IMR-90 (cell line): ENCODE measurements around the gene CIITA. TPM values are rescaled to one million over a fixed set of nuclear protein-coding genes. Genes with fewer than 3 reads are reported as not detected.

Experiments
- ATAC-seq: fragments of 200-7000 bp; cut with Tn5 transposase; 2 replicates; pipeline ENCODE4 v1.9.1; 2020; ENCODE audit warnings: low read depth, mild to moderate bottlenecking, moderate library complexity
- BruUV-seq: library from RNA; stranded (reverse); fragments of 400-500 nt; replicated peaks from 2 replicates; lab custom pipeline; 2021; lab: Mats Ljungman, UMichigan
- CTCF ChIA-PET: fragments of 300-600 bp; formaldehyde crosslinking; extraction: SDS; loops from one replicate; lab custom pipeline; 2021; ENCODE audit warnings: antibody characterized with exemption; lab: Yijun Ruan, JAX
- POLR2A ChIA-PET: fragments of 300-600 bp; sonication (Branson Sonifier 250); formaldehyde crosslinking; loops from one replicate; lab custom pipeline; 2022; ENCODE audit warnings: antibody characterized with exemption; ENCODE audit not compliant: unreplicated experiment; lab: Charles Lee
- DNase-seq: peaks from one replicate; pipeline ENCODE4 v3.0.0; 2013
- H2AFZ ChIP-seq: replicated peaks from 2 replicates; pipeline ENCODE3; 2013; ENCODE audit warnings: low read length, mild to moderate bottlenecking; ENCODE audit not compliant: poor library complexity
- H2AK5ac ChIP-seq: 2 replicates; pipeline ENCODE4 v1.6.1; 2013; ENCODE audit warnings: low read depth, low read length, inconsistent platforms
- H2AK9ac ChIP-seq: replicated peaks from 2 replicates; pipeline ENCODE3; 2013; ENCODE audit warnings: mild to moderate bottlenecking, low read depth, low read length, moderate library complexity; ENCODE audit not compliant: poor library complexity
- H2BK120ac ChIP-seq: 2 replicates; pipeline ENCODE4 v1.6.1; 2013; ENCODE audit warnings: low read depth, low read length, inconsistent platforms
- H2BK15ac ChIP-seq: 3 replicates; pipeline ENCODE4 v1.6.1; 2013; ENCODE audit warnings: low read depth, low read length, inconsistent platforms
- H2BK20ac ChIP-seq: 2 replicates; pipeline ENCODE4 v1.6.1; 2013; ENCODE audit warnings: low read depth, mild to moderate bottlenecking, inconsistent platforms, low read length, moderate library complexity
- H2BK5ac ChIP-seq: 2 replicates; pipeline ENCODE4 v1.6.1; 2013; ENCODE audit warnings: mild to moderate bottlenecking, low read depth, low read length, inconsistent platforms; ENCODE audit not compliant: poor library complexity, severe bottlenecking
- H3K14ac ChIP-seq: replicated peaks from 2 replicates; pipeline ENCODE4 v1.6.1; 2013; ENCODE audit warnings: low read depth, low read length, inconsistent platforms
- H3K18ac ChIP-seq: 2 replicates; pipeline ENCODE4 v1.6.1; 2013; ENCODE audit warnings: low read depth, low read length, control low read depth
- H3K23ac ChIP-seq: 2 replicates; pipeline ENCODE4 v1.6.1; 2013; ENCODE audit warnings: low read depth, low read length, inconsistent platforms
- H3K27ac ChIP-seq: 2 replicates; pipeline ENCODE4 v1.5.1; 2013; ENCODE audit warnings: mild to moderate bottlenecking, control low read depth, low read length; ENCODE audit not compliant: insufficient read depth
- H3K27me3 ChIP-seq: 2 replicates; pipeline ENCODE4 v1.6.1; 2013; ENCODE audit warnings: low read length; ENCODE audit not compliant: control insufficient read depth, insufficient read depth
- H3K36me3 ChIP-seq: 2 replicates; pipeline ENCODE4 v1.6.1; 2013; ENCODE audit warnings: low read length, mixed read lengths; ENCODE audit not compliant: control insufficient read depth, insufficient read depth
- H3K4ac ChIP-seq: 2 replicates; pipeline ENCODE4 v1.6.1; 2013; ENCODE audit warnings: low read depth, low read length, inconsistent platforms
- H3K4me1 ChIP-seq: 2 replicates; pipeline ENCODE4 v1.6.1; 2013; ENCODE audit warnings: low read length, mixed read lengths; ENCODE audit not compliant: control insufficient read depth, insufficient read depth
- H3K4me2 ChIP-seq: 2 replicates; pipeline ENCODE4 v1.6.1; 2013; ENCODE audit warnings: low read depth, mild to moderate bottlenecking, control low read depth, low read length, moderate library complexity
- H3K4me3 ChIP-seq: 2 replicates; pipeline ENCODE4 v1.5.1; 2013; ENCODE audit warnings: low read depth, mild to moderate bottlenecking, control low read depth, low read length, moderate library complexity; ENCODE audit not compliant: insufficient read depth
- H3K56ac ChIP-seq: 2 replicates; pipeline ENCODE4 v1.6.1; 2013; ENCODE audit warnings: low read length, inconsistent platforms; ENCODE audit not compliant: insufficient read depth; ENCODE audit errors: extremely low read depth
- H3K79me1 ChIP-seq, 2 experiments: 2 replicates each; pipeline ENCODE4 v1.6.1; 2013; ENCODE audit warnings: low read length in 2 of 2, inconsistent platforms in 1 of 2, low read depth in 1 of 2
- H3K9ac ChIP-seq: 2 replicates; pipeline ENCODE4 v1.6.1; 2013; ENCODE audit warnings: low read depth, low read length, control low read depth
- H3K9me1 ChIP-seq: 2 replicates; pipeline ENCODE4 v1.6.1; 2013; ENCODE audit warnings: low read length, inconsistent platforms; ENCODE audit not compliant: insufficient read depth
- H3K9me3 ChIP-seq: 2 replicates; pipeline ENCODE4 v1.6.1; 2013; ENCODE audit warnings: low read length; ENCODE audit not compliant: control insufficient read depth, insufficient read depth
- H4K20me1 ChIP-seq: 2 replicates; pipeline ENCODE4 v1.6.1; 2013; ENCODE audit warnings: low read length, inconsistent platforms; ENCODE audit not compliant: insufficient read depth
- H4K5ac ChIP-seq: 2 replicates; pipeline ENCODE4 v1.6.1; 2013; ENCODE audit warnings: mild to moderate bottlenecking, low read depth, low read length, control low read depth
- H4K8ac ChIP-seq, 2 experiments: 2 replicates each; pipeline ENCODE4 v1.6.1; 2013; ENCODE audit warnings: low read depth in 2 of 2, low read length in 2 of 2, control low read depth in 1 of 2, inconsistent platforms in 1 of 2
- H4K91ac ChIP-seq: 2 replicates; pipeline ENCODE4 v1.6.1; 2013; ENCODE audit warnings: low read depth, low read length, inconsistent platforms; ENCODE audit not compliant: insufficient read depth
- BHLHE40 ChIP-seq: fragments of 150-350 bp; IDR thresholded peaks from 2 replicates; pipeline ENCODE4 v1.6.1; 2016; ENCODE audit warnings: mild to moderate bottlenecking, low read depth, low read length
- CEBPB ChIP-seq: IDR thresholded peaks from 2 replicates; pipeline ENCODE4 v1.6.1; 2012; ENCODE audit warnings: low read depth, low read length, improper control_type of control experiment
- CHD1 ChIP-seq: IDR thresholded peaks from 2 replicates; pipeline ENCODE4 v1.6.1; 2012; ENCODE audit warnings: low read depth, low read length, improper control_type of control experiment
- ELK1 ChIP-seq: fragments of 150-350 bp; IDR thresholded peaks from 2 replicates; pipeline ENCODE4 v1.6.1; 2016; ENCODE audit warnings: low read depth, mild to moderate bottlenecking, low read length, moderate library complexity, borderline replicate concordance
- MAFK ChIP-seq: IDR thresholded peaks from 2 replicates; pipeline ENCODE4 v1.6.1; 2012; ENCODE audit warnings: low read depth, low read length, improper control_type of control experiment
- NFE2L2 ChIP-seq: fragments of 150-350 bp; IDR thresholded peaks from 2 replicates; pipeline ENCODE4 v1.6.1; 2016; ENCODE audit warnings: low read depth, mild to moderate bottlenecking, low read length
- SMC3 ChIP-seq: fragments of 150-350 bp; IDR thresholded peaks from 2 replicates; pipeline ENCODE4 v1.6.1; 2016; ENCODE audit warnings: low read depth, mild to moderate bottlenecking, antibody characterized with exemption, low read length, moderate library complexity
- USF2 ChIP-seq: fragments of 150-350 bp; IDR thresholded peaks from 2 replicates; pipeline ENCODE4 v1.6.1; 2017; ENCODE audit warnings: mild to moderate bottlenecking, antibody characterized with exemption, low read length, low read depth
- WGBS, 2 experiments: methylation state at CpG; one replicate each; pipeline versions ENCODE4 v1.1.5 to v1.1.7; 2013; ENCODE audit warnings: missing lambda C conversion rate in 2 of 2; ENCODE audit not compliant: insufficient read length in 1 of 2; ENCODE audit errors: extremely low coverage in 2 of 2; 5-methylcytosine and 5-hydroxymethylcytosine counted together
- dilution Hi-C: fragments of 300-500 bp; cut with HindIII; formaldehyde crosslinking; loops from one replicate; pipeline ENCODE4 v1.14.3; 2018; ENCODE audit warnings: low sequenced_read_pairs; ENCODE audit not compliant: unreplicated experiment
- in situ Hi-C: fragments of 300-500 bp; cut with MboI; formaldehyde crosslinking; loops from 3 replicates; pipeline ENCODE4 v1.14.3; 2019; ENCODE audit warnings: low sequenced_read_pairs, inconsistent platforms, mixed read lengths
- intact Hi-C: fragments of 100-400 bp; cut with micrococcal nuclease; formaldehyde crosslinking; loops from 2 replicates; pipeline ENCODE4 v1.10.0; 2022
- polyA plus RNA-seq, 3 experiments: library from polyadenylated mRNA; depleted of rRNA; stranded (reverse); fragments of >200 nt; gene quantifications; 2 replicates each; pipeline ENCODE4 v1.2.3, GENCODE V29; 2012; ENCODE audit warnings: low replicate concordance in 1 of 3
- total RNA-seq: library from RNA; depleted of rRNA; stranded (reverse); fragments of >200 nt; gene quantifications from 2 replicates; pipeline ENCODE4 v1.2.3, GENCODE V29; 2012

CIITA gene
- total and polyA plus RNA-seq, 2 of the 4 experiments (the other 2 are of a cell fraction): 0.10 TPM; not detected in 1

DNA sequence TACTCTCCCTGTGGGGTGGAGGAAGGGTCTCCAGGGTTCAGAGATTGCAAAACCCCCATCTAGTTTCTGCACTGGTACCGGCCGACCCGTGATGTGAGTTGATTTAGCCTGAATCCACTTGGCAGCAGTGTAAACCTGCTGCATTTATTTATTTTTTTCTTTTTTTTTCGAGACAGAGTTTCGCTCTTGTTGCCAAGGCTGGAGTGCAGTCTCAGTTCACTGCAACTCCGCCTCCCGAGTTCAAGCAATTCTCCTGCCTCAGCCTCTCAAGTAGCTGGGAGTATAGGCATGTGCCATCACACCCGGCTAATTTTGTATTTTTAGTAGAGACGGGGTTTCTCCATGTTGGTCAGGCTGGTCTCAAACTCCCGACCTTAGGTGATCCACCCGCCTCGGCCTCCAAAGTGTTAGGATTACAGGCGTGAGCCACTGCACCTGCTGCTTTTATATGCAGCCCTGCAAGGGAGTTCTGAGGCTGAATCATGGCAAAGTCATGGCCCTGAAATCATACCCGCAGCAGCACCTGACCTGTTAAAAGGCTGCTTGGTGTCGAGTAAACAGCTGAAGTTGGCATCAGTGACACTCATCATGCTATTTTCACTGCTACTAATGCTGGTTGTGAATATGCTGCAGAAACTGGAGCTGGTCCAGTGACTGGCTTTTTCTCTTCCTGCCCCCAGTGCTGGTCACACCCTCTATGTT lies 43.9 kb downstream of the CIITA start (continued):
- no peak for TF ChIP-seq SMC3

- in situ Hi-C loops: loop anchor here (25.0 kb wide), 1 partner anchor 659 kb away; no protein-coding TSS in a partner anchor
- no peaks in the 10 kb centered on the region for H3K9me1 ChIP-seq
- H2AK9ac ChIP-seq: no peak overlapping the region
- H3K23ac ChIP-seq: no peak overlapping the region
- H2BK20ac ChIP-seq: no peak overlapping the region
- no peak overlapping the region for H2AFZ ChIP-seq
- H2BK120ac ChIP-seq: no peak overlapping the region
- BruUV-seq: no TSS peak
- H3K4me2 ChIP-seq: no peak overlapping the region
- intact Hi-C loops: no loop called here
- H3K4me3 ChIP-seq: no peak overlapping the region
- peaks cover 0 to 4% of the 10 kb centered on the region in 2 experiments; a peak in 1 of 4 replicates for H3K79me1 ChIP-seq
- H3K36me3 ChIP-seq: peaks cover 14% of the 10 kb centered on the region
- ATAC-seq (no peak), DNase-seq (no peak)
- no peak overlapping the region for H3K4ac ChIP-seq
- no CpG with 5 or more reads among the region's 10 CpGs for WGBS, 2 experiments
- H3K9me3 ChIP-seq: no peaks in the 10 kb centered on the region
- no peak overlapping the region for H3K56ac ChIP-seq
- H2BK5ac ChIP-seq: no peak overlapping the region
- POLR2A ChIA-PET: no interaction called here
- no peak overlapping the region for H4K5ac ChIP-seq
- CTCF ChIA-PET: interaction anchor here (0.7 kb wide), 1 partner anchor 43 kb away, joined by 3 read pairs; no protein-coding TSS in a partner anchor
- dilution Hi-C loops: no loop called here
- H3K14ac ChIP-seq: no peak overlapping the region
- no peak overlapping the region for H4K8ac ChIP-seq
- H3K27ac ChIP-seq: no peak overlapping the region
- no peak overlapping the region for H4K91ac ChIP-seq
- no peak overlapping the region for H2AK5ac ChIP-seq
- H3K18ac ChIP-seq: no peak overlapping the region
- no peaks in the 10 kb centered on the region for H3K27me3 ChIP-seq
- H3K9ac ChIP-seq: no peak overlapping the region
- no peak overlapping the region for H2BK15ac ChIP-seq
- TF ChIP-seq NFE2L2 (no peak), ELK1 (no peak), MAFK (no peak), USF2 (no peak), CHD1 (no peak), CEBPB (peak; percentile 90), BHLHE40 (no peak)
- peaks cover 5% of the 10 kb centered on the region for H3K4me1 ChIP-seq
- no peaks in the 10 kb centered on the region; the same call in 1 of the 2 replicates for H4K20me1 ChIP-seq
Observed at GRCh38 chr16:10921536-10922327, 44.7 kb downstream of the CIITA start.
